Iris pigment epithelial cell (primary cell): ENCODE data around the gene PMEL.

Source experiments
- DNase-seq: peaks from one replicate; pipeline ENCODE4 v3.0.0-alpha.2; 2011; ENCODE audit warnings: low read depth

The PMEL gene

DNA sequence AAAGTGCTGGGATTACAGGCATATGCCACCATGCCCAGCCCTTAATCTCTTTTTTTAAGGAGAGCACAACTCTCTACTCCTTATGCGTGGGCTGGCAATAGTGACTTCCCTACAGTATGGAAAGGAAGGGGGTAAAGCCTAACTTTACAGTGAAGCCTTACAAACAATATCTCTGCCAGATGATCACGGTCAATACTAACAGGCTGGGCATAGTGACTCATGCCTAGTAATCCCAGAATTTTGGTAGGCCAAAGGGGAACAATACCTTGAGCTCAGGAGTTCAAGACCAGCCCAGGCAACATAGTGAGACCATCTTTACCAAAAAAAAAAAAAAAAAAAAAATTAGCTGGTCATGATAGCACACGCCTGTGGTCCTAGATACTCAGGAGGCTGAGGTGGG lies 43.7 kb downstream of the PMEL start:
- DNase-seq, result no peak

DNA sequence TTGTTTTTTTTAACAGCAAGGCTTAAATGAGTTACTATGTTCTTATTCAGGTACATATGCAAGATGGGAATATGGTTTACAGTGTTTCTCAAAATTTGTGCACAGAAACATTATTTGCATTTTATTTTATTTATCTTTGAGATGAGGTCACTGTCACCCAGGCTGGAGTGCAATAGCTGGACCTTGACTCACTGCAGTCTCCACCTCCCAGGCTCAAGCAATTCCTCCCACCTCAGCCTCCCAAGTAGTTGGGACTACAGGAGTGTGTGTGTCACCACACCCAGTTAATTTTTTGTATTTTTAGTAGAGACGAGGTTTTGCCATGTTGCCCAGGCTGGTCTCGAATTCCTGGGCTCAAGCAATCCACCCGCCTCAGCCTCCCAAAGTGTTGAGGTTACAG lies 46.8 kb downstream of the PMEL start:
- peak; percentile 71 for DNase-seq

DNA sequence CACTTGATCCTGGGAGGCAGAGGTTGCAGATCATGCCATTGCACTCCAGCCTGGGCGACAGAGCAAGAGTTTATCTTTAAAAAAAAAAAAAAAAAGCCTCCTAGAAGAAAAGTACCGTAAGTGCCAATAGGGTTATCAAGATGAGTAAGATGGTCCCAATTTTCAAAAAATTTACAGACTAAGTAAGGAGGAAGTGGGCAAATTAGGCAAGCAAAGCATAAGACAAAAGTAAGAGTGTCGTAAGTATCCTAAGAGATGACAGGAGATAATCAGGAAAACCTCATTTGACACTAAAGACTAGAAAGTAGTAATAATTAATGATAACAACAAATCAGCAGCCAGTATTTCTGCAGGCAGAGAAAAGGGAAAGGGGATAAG lies 50.4 kb downstream of the PMEL start:
- DNase-seq, result no peak

DNA sequence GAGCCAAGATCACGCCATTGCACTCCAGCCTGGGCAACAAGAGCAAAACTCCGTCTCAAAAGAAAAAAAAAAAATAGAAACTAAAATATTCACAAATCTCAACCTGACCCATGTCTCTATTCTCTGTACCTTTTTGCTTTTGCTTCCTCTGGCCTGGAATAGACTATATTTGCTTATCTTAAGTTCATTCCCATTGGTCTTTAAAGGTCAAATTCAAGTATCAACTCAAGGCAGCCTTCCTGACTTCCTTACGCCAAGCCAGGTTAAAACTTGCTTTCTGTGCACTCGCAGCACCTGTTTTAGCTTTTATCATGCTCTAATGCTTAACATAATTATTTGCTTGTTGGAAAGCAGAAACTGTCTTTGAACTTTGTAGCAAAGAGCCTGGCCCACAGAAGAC lies 52.9 kb downstream of the PMEL start:
- DNase-seq, result no peak

DNA sequence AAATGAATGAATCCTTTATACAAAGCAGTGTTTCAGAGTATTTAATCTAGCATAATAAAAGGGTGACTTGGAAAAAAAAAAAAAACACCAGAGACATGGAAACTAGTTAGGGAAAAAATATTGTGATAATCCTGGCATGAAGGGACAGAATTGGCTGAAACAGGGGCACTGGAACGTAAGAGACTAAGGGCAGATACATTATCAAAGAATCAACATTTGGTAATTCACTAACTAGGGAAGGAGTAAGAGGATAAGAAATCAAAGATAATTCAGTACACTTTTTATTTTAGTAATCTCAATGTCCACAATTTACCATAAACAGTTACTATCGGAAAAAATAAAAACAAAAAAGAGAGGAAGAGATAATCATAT lies 56.3 kb downstream of the PMEL start:
- DNase-seq, result no peak

DNA sequence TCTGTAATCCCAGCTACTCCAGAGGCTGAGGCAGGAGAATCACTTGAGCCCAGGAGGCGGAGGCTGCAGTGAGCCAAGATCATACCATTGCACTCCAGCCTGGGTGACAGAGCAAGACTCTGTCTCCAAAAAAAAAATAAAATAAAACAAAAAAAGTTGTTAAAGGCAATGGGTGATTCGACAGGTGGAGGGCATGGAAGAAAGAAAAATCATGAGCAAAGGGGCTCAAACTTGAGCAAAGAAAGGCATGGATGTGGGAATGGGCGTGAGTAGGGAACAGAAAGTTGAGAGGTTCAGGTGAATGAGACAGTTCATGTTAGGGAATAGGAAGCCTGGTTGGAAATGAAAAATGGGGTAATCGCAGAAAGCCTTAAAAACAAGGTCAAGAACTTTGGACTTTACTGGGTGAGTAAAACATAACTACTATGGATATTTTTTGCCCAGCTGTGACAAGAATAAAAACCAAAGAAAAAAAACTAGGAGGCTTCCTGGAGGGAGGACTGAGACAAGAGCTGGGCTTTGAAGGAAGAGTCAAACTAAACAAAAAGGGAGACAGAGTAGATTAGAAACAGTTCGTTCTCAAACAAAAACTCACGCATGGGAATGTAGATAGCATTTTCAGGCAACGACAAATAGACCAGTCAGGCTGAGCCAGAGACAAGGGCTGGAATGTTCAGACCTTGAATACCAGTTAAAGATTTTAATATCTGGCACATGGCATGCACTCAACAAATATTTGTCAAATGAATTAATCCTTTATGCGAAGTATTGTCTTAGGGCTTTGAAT lies 56.9 kb downstream of the PMEL start:
- DNase-seq, result peak; percentile 58

DNA sequence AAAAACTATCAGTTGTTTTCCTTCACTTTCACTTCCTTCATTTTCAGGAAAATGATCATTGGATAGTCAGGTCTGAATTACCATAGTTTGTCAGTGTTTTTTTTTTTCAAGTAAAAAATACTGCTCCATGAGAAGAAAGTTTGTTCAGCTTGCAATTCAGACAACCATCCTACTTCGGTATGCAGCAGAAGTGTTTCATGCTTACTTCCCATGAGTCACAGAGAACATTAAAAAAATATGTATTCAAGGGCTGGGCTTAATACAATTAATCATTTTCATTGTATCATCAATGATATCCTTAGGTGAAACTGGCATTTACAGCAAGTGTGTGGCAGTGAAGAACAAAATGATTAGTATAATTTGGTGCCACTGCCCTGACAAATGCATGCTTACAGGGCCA lies 59.8 kb downstream of the PMEL start:
- DNase-seq, result peak; percentile 72
